Activated gamma-delta T cell treated with Interleukin-2 at 50 U/mL for 16 hours (primary cell): Measurements from ENCODE around the gene IMMP2L.
"Not testable (repeated sequence)": the region's sequence is repeated elsewhere in the genome, so short reads cannot be mapped to it uniquely, and the experiment has no call there.

ENCODE experiments used
- DNase-seq: peaks from one replicate; pipeline ENCODE4 v3.0.0-alpha.2; 2020

The IMMP2L gene

DNA sequence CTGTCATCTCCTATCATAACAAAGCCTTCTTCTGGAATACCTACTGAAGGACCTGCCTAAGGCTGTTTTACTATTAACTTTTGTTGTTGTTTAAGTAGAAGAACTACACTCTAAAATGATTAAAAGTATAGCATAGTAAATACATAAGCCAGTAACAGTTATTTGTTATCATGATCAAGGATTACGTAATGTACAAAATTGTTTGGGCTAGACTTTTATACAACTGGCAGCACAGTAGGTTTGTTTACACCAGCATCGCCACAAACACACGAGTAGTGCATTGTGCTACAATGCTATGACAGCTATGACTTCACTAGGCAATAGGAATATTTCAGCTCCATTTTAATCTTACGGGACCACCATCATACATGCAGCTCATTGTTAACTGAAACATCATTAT lies 302.3 kb downstream of the IMMP2L start:
- no peak for DNase-seq

DNA sequence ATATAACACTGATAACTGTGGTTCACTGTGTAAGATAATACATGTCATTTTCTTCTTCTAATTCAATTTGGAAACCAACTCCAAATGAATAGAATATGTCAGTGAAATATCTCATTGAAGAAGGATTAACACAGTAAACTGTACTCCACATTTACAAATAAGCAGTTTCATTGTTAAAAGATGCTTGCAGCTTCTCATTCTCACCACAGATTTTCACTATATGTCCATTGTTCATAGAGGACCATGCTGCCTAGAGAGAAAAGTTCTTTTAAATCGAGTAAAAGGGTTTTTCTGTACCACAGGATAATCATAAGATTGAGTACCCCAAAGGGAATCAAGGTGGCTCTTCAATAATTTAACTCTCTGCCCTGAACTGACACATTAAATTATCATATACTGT lies 305.9 kb downstream of the IMMP2L start:
- DNase-seq: no peak

DNA sequence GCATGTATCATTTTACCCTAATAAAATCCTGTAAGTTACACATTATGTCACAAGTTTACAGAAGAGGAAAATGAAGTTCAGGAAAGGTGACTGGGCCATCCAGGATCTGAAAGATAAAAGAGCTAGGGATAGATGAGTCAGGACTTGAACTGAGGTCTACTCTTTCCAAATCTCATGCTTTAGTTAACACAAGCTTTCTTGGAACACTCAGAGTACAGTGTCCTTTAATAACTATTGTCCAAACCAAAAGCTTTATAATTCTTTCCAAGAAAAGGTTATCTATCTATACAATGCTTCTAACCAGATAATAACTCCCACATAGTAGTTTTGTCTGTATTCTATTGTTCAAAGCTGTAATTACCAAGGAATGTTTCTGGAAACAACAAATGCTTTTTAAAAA lies 306.7 kb downstream of the IMMP2L start:
- DNase-seq: no peak

- not testable (repeated sequence) for DNase-seq
Observed at GRCh38 chr7:111251365-111251764, 310.9 kb downstream of the IMMP2L start.

GRCh38 chr7:111249807-111250206 lies 312.5 kb downstream of the IMMP2L start:
- not testable (repeated sequence) for DNase-seq

DNA sequence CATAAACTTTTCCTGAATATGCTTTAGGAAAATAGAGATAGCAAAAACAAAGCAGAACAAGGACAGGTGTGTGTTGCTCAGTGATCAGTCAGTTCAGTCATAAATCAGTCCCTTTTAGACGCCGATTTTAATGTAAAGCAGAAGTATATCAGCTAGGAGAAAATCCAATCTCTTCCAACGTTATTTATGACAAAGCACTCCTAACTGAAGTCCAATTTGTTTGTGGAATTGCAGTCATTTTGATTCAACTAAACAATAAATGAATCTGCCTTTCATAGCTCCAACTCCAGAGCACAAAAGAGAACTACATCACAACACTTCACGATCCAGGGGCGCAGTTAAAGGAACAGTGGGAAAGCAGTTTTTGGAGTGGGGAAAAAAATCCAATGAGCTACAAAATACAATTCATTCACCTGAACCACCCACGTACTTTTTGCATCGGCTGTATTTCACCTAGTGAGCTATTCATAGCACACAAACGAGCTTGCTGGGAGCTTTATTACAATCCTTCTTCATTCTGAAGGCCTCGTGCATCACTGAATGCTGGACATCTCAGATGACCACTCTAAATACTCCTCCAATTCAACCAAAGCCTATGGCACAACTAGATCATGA lies 320.0 kb downstream of the IMMP2L start:
- no peak for DNase-seq

GRCh38 chr7:111240371-111240770 lies 321.9 kb downstream of the IMMP2L start:
- DNase-seq: no peak

DNA sequence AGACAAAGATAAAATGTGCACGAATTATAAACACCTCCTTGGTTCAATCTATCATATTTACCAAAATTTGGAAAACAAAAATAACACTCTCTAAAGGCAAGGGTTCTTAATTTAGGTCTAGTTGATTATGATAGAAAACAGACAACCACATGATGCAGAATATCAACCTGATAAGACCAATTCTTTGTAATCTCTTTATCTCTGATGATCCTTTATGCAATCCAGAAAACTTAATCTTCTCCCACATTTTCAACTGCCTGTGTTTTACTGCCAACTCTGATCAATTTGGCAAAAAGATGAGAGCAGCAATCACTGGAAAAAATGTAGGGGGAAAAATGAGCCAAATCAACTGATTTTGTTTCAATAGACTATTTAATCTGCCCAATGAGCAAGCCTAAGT lies 322.9 kb downstream of the IMMP2L start:
- no peak for DNase-seq

DNA sequence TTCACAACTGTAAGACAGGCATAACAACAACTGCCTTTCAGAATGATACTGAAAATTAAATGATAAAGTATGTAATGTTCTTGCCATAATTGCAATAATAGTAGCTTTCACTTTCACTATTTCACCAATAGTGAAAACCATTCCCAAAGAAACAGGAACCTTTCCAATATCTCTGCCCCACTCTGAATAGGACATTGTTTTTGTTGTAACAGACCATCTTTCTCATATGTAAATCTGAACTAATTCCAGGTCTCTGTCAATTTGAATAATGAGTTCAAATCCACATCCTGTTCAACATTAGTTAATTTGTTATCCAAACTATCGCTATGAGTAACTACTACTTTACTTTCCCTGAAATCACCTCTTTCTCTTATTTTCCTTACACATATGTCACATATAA lies 323.4 kb downstream of the IMMP2L start:
- DNase-seq: no peak

DNA sequence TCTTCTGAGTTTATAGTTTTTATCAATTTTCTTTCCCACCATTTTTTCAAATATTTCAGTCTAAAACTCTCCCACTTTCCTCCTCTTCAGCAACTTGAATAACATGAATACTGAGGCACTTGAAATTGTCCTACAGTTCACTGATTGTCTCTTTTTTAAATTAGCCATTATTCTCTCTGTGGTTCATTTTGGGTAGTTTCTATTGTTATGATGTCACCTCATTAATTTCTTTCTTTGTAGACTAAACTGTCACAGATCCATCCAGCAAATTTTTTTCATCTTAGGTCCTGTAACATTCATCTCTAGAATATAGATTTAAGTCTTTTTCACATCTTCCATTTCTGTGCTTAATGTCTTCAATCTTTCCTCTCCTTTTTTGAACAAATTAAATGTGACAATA lies 326.6 kb downstream of the IMMP2L start:
- DNase-seq: no peak

GRCh38 chr7:111232249-111233084 lies 329.8 kb downstream of the IMMP2L start:
- DNase-seq: no peak

DNA sequence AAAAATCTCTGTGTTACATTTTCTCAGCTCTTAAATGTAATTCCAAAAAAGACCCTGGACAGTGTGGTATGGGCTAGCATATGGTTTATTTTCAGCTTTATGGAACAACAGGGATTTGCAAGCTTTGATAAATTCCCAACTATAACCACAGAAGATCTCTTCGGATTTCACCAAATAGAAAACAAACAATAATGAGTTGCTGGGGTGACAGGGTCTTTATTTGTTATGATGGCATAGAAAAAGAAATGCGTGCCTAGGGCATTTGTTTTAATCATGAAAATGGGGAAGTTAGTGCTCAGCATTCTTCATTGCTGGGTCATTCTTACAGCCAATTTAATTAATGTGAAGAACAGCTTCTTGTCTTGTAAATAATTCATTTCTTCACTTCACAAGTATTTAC lies 332.4 kb downstream of the IMMP2L start:
- DNase-seq: no peak

DNA sequence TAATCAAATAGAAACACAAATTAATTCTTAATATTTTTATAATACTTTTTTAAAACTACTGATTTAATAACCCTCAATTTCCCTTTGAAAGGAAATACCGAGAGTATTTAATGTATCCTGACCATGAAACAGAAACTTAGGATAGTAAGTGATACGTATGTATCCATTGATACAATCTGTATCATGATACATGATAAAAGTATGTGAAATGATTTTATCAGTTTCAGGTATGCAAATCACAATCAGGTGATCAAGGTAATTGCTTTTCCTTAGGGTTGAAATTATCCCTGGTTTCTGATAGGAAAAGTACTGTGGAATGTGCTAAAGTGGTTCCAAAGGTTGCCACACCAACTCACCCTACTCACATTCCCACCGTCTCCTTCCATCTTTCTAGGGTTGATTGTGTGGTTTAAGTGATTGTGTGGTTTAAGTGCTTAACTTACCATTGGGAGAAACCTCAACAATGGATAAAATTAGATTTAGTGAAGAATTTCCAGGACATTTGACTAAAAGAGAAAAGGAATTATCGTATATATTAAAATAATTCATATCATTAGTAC lies 333.0 kb downstream of the IMMP2L start:
- DNase-seq: no peak

- no peak for DNase-seq
Observed at GRCh38 chr7:111228437-111228836, 333.9 kb downstream of the IMMP2L start.

DNA sequence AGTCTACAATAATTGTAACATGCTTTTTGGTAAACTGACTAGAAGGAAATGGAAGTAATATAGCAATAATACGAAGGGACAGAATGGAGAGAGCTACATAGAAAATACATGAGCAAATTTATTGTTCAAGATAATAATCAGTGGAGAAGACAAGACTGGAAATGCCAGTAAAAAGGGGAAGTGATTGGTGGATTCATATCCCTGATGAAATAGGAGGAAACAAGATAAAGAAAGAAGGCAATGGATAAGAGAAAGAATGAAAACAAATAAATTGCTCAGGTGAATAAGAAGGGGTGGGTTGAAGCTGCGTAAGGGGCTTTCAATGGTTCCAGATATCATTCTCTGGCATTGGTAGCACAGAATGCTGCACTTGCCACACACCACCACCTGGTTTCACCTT lies 335.5 kb downstream of the IMMP2L start:
- no peak for DNase-seq

GRCh38 chr7:111224354-111225231 lies 337.7 kb downstream of the IMMP2L start:
- no peak for DNase-seq

DNA sequence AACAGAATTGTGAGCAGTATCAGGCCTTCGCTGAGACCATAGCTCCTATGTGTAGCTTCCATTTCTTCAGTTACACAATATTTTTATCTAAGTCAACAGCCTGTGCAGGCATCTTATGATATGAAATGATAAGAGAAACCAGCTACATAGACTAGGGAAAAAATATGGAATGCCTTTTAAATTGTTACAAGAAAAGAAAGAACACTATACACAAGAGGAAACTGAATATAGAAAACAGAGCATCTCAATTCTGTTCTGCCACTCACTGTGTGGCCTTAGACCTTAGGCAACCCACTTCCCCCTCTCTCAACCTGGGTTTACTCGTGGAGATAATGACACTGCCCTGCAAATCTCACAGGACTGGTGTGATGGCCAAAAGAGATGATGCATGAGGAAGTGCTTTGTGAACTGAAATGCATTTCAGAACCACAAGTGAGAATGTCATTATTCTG lies 338.5 kb downstream of the IMMP2L start:
- DNase-seq: no peak

GRCh38 chr7:111215550-111215949 lies 346.7 kb downstream of the IMMP2L start:
- DNase-seq: no peak

DNA sequence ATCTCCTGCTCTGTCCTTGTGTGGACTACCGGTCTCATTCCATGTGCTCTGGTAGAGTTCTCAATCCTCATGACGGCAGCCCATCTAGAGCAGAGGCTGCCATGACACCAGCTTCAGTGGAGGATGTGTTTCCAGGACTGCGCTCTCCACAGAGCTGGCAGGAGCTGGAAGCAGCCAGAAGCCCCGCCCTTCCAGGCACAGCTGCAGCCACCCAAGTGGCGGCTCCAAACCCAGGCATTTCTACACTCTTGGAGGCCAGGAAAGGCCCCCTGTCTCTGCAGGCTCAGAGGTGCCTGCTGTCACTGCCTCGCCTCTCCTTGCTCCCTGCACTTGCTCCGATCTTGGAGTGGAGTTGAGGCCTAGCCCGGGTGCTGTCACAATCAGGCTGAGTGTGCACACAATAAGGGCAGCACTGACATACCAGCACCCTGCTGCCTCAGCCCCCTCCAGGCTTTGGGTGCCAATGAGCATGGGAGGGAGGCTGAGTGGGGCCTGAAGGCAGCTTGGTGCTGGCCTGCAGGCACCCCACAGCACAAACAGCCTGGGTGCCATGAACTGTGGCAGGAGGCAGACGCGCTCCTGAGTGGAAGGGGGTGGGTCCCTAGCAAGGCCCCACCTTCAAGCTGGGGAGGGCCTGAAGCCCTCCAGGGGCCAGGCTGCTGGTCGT lies 349.3 kb downstream of the IMMP2L start:
- no peak for DNase-seq

DNA sequence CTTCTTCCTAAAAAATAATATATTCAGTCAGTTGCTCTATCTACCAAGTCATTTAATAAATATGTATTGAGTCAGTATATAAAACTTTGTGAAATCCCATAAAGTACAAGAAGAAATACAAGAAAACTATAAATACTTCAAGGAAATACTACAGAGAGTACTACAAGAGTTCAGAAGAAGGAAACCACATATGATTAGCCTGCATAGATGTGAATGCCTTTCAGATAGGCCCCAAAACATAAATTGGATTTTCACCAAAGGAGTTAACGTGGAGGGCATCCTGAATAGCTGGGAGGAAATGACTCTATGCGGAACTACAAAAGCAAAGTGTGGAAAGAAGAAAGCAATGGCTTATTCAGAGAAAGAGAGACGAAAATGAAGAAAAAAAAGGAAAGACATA lies 351.3 kb downstream of the IMMP2L start:
- no peak for DNase-seq

DNA sequence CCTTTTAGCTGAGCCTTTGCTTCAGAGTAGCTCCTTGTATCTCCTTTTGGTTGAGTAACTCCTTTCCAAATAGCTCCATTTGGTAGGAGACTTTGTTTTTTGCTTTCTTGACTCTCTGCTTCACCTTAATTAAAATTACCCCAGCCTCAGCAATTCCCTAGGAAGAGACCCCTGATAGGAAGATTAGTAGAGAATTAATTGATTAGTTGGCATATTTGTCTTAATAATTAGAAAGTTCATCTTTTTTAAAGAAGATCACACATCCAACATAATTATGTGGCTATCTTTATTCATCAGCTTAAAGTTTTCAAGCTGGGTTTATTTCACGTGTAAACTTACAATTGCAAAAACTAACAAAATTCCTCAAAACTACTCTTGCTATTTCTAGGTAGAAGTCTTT lies 352.2 kb downstream of the IMMP2L start:
- DNase-seq: no peak

- no peak for DNase-seq
Observed at GRCh38 chr7:111205251-111205650, 357.0 kb downstream of the IMMP2L start.

GRCh38 chr7:111202321-111202720 lies 360.0 kb downstream of the IMMP2L start:
- no peak for DNase-seq
